ENCODE measurements around the gene KLHL2. TPM values are rescaled to one million over a fixed set of nuclear protein-coding genes. Genes with fewer than 3 reads are reported as not detected.

Gene KLHL2
- total RNA-seq, 2 experiments from 2014 or later = 27.9 to 33.8 TPM

- TF ChIP-seq CTCF (conservative IDR thresholded peaks at IDR 0.05; ENCODE audit: low read length) = no peak
- no peak for TF ChIP-seq EZH2phosphoT487 (IDR thresholded peaks at IDR 0.05; ENCODE audit: borderline replicate concordance, low read depth, low read length)
- Histone ChIP-seq H3K4me2 (ENCODE audit: low read length) (no peak overlapping the region), H3K9me3 (ENCODE audit: low read length) (no peaks in the 10 kb centered on the region), H3K27ac (ENCODE audit: low read depth, low read length, poor library complexity, severe bottlenecking) (no peak overlapping the region), H3K4me3 (ENCODE audit: low read depth, low read length, poor library complexity, severe bottlenecking) (no peak overlapping the region), H3K36me3 (ENCODE audit: insufficient read depth, low read length) (peaks cover 34% of the 10 kb centered on the region), H2AFZ (ENCODE audit: low read length) (no peak overlapping the region), H3K9me2 (ENCODE audit: insufficient read depth, low read length) (no peaks in the 10 kb centered on the region), H4K20me1 (ENCODE audit: insufficient read depth, low read length) (no peaks in the 10 kb centered on the region), H3K79me2 (ENCODE audit: insufficient read depth, low read depth, low read length) (no peaks in the 10 kb centered on the region), H3K4me1 (ENCODE audit: insufficient read depth, low read length, poor library complexity, severe bottlenecking) (no peaks in the 10 kb centered on the region)
- no peak for DNase-seq (ENCODE audit: low spot score)
- intact Hi-C loops (cut with micrococcal nuclease; ENCODE audit: unreplicated experiment) = no loop called here
- no TSS peak for BruUV-seq (replicated peaks)
- POLR2A ChIA-PET = no interaction called here
- CTCF ChIA-PET (ENCODE audit: unreplicated experiment) = no interaction called here
Measured at GRCh38 chr4:165312506-165312905, 105.1 kb downstream of the KLHL2 start.

- POLR2A ChIA-PET = no interaction called here
- Histone ChIP-seq H3K4me3 (ENCODE audit: low read depth, low read length, poor library complexity, severe bottlenecking) (no peak overlapping the region), H3K27ac (ENCODE audit: low read depth, low read length, poor library complexity, severe bottlenecking) (no peak overlapping the region), H3K79me2 (ENCODE audit: insufficient read depth, low read depth, low read length) (no peaks in the 10 kb centered on the region), H3K4me1 (ENCODE audit: insufficient read depth, low read length, poor library complexity, severe bottlenecking) (no peaks in the 10 kb centered on the region), H3K36me3 (ENCODE audit: insufficient read depth, low read length) (peaks cover 10% of the 10 kb centered on the region), H3K9me3 (ENCODE audit: low read length) (no peaks in the 10 kb centered on the region), H3K9me2 (ENCODE audit: insufficient read depth, low read length) (no peaks in the 10 kb centered on the region), H3K4me2 (ENCODE audit: low read length) (no peak overlapping the region), H2AFZ (ENCODE audit: low read length) (no peak overlapping the region), H4K20me1 (ENCODE audit: insufficient read depth, low read length) (no peaks in the 10 kb centered on the region)
- CTCF ChIA-PET (ENCODE audit: unreplicated experiment) = no interaction called here
- BruUV-seq (replicated peaks) = no TSS peak
- intact Hi-C loops (cut with micrococcal nuclease; ENCODE audit: unreplicated experiment) = no loop called here
- no peak for DNase-seq (ENCODE audit: low spot score)
- TF ChIP-seq EZH2phosphoT487 (IDR thresholded peaks at IDR 0.05; ENCODE audit: borderline replicate concordance, low read depth, low read length) = no peak
- no peak for TF ChIP-seq CTCF (conservative IDR thresholded peaks at IDR 0.05; ENCODE audit: low read length)
Measured at GRCh38 chr4:165319030-165319429, 111.7 kb downstream of the KLHL2 start.

GRCh38 chr4:165319509-165319908 is 112.1 kb downstream of the KLHL2 start:
- intact Hi-C loops (cut with micrococcal nuclease; ENCODE audit: unreplicated experiment) = no loop called here
- H3K9me3 ChIP-seq (ENCODE audit: low read length) = no peaks in the 10 kb centered on the region
- no peaks in the 10 kb centered on the region for H3K79me2 ChIP-seq (ENCODE audit: insufficient read depth, low read depth, low read length)
- H3K4me2 ChIP-seq (ENCODE audit: low read length) = no peak overlapping the region
- ChIA-PET POLR2A (interaction anchor here (0.8 kb wide), 1 partner anchor 14 kb away, joined by 3 read pairs; no protein-coding TSS in a partner anchor), CTCF (ENCODE audit: unreplicated experiment) (no interaction called here)
- H3K27ac ChIP-seq (ENCODE audit: low read depth, low read length, poor library complexity, severe bottlenecking) = no peak overlapping the region
- H3K4me1 ChIP-seq (ENCODE audit: insufficient read depth, low read length, poor library complexity, severe bottlenecking) = no peaks in the 10 kb centered on the region
- H3K9me2 ChIP-seq (ENCODE audit: insufficient read depth, low read length) = no peaks in the 10 kb centered on the region
- no peak overlapping the region for H2AFZ ChIP-seq (ENCODE audit: low read length)
- no peak for DNase-seq (ENCODE audit: low spot score)
- H3K36me3 ChIP-seq (ENCODE audit: insufficient read depth, low read length) = peaks cover 10% of the 10 kb centered on the region
- BruUV-seq (replicated peaks) = no TSS peak
- TF ChIP-seq CTCF (conservative IDR thresholded peaks at IDR 0.05; ENCODE audit: low read length) (no peak), EZH2phosphoT487 (IDR thresholded peaks at IDR 0.05; ENCODE audit: borderline replicate concordance, low read depth, low read length) (no peak)
- H3K4me3 ChIP-seq (ENCODE audit: low read depth, low read length, poor library complexity, severe bottlenecking) = no peak overlapping the region
- no peaks in the 10 kb centered on the region for H4K20me1 ChIP-seq (ENCODE audit: insufficient read depth, low read length)

Measured in OCI-LY7 (cell line).